Activated CD4-positive, alpha-beta T cell treated with anti-CD3 and anti-CD28 coated beads, Interleukin-2, amount 50 U/mL, for 1 hour (primary cell): Measurements from ENCODE around the gene CYP46A1.

Experiments used
- DNase-seq: peaks from one replicate; pipeline ENCODE4 v3.0.0-alpha.2; 2020

CYP46A1 gene

GRCh38 chr14:99718031-99718810 lies 34.1 kb downstream of the CYP46A1 start:
- DNase-seq: no peak

GRCh38 chr14:99718811-99719192 lies 34.7 kb downstream of the CYP46A1 start:
- no peak for DNase-seq

GRCh38 chr14:99720941-99721791 lies 37.1 kb downstream of the CYP46A1 start:
- DNase-seq: no peak

- DNase-seq: no peak
These were observed 37.9 kb downstream of the CYP46A1 start for GRCh38 chr14:99721792-99722516.

- DNase-seq: no peak
These were observed 38.6 kb downstream of the CYP46A1 start for GRCh38 chr14:99722741-99723140.

- DNase-seq: no peak
These were observed 40.2 kb downstream of the CYP46A1 start for GRCh38 chr14:99724196-99724891.

GRCh38 chr14:99724939-99725773 lies 41.1 kb downstream of the CYP46A1 start:
- DNase-seq: no peak

- no peak for DNase-seq
These were observed 41.9 kb downstream of the CYP46A1 start for GRCh38 chr14:99725774-99726537.

GRCh38 chr14:99726538-99727095 lies 42.5 kb downstream of the CYP46A1 start:
- no peak for DNase-seq

GRCh38 chr14:99727096-99727870 lies 43.2 kb downstream of the CYP46A1 start:
- DNase-seq: no peak

GRCh38 chr14:99728231-99728920 lies 44.3 kb downstream of the CYP46A1 start:
- DNase-seq: no peak

GRCh38 chr14:99728981-99729451 lies 44.9 kb downstream of the CYP46A1 start:
- DNase-seq: no peak

- peak; percentile 71 for DNase-seq
These were observed 46.1 kb downstream of the CYP46A1 start for GRCh38 chr14:99729991-99730875.

- DNase-seq: no peak
These were observed 46.9 kb downstream of the CYP46A1 start for GRCh38 chr14:99730876-99731546.

GRCh38 chr14:99731547-99732435 lies 47.7 kb downstream of the CYP46A1 start:
- DNase-seq: no peak
